ENCODE data around the gene APOL4.
A peak's percentile ranks its signal among the peaks of the same experiment; 100 is the strongest.
"Not testable (repeated sequence)": the region's sequence is repeated elsewhere in the genome, so short reads cannot be mapped to it uniquely, and the experiment has no call there.

The APOL4 gene

DNA sequence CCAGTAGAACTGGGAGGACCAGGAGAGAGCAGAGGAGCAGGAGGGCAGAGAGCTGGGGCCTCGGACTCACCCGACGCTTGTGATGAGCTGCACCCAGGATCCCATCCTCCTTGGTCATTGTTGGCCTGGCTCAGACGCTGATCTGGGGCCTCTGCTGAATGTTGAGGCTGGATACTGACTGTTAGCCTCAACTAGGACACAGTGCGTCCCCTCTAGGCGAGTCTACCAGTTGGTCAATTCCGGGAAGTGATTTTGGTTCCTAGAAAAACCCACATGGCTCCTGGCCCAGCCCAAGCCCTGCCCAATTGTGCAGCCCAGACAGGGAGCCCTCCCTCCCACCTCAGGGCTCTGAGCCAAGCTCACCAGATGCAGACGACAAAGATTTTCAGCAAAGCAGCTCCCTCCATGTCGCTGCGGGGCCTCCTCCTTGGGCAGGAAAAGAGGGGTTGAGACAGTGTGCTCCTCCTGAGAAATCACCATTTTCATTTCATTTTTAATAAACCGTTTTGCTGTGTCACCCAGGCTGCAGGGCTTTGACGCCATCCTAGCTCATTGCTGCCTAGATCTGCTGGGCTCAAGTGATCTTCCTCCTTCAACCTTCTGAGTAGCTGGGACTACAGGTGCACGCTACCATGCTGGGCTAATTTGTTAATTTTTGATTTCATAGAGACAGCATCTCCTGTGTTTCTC is at the start of gene APOL4:
Gene APOL4 (minus strand): TSS at position 180 of the 690 bp plus-strand sequence. CDS start 75 bp downstream, at position 105.
- no peak for DNase-seq (ENCODE audit: low read depth in 2 of 2)

DNA sequence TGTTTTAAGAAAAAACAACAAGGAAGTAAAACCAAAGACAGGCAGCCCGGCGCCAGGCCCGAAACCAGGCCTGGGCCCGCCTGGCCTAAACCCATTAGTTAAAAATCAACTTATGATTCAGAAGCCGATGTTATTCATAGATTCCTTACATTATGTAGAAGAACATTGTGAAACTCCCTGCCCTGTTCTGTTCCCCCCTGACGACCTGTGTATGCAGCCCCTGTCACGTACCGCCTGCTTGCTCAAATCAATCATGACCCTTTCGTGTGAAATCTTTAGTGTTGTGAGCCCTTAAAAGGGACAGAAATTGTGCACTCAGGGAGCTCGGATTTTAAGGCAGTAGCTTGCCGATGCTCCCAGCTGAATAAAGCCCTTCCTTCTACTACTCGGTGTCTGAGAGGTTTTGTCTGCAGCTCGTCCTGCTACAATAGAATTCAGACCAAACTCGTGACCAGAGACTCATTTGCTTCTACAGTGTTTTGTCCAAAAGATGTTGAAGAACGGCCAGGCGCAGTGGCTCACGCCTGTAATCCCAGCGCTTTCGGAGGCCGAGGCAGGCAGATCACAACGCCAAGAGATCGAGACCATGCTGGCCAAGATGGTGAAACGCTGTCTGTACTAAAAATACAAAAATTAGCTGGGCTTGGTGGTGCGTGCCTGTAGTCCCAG is 48.8 kb upstream of the APOL4 start:
- not testable (repeated sequence) for DNase-seq (ENCODE audit: low read depth in 2 of 2)

- DNase-seq (ENCODE audit: low read depth in 2 of 2), result no peak
Measured at GRCh38 chr22:36249160-36249559, 47.6 kb upstream of the APOL4 start.

DNA sequence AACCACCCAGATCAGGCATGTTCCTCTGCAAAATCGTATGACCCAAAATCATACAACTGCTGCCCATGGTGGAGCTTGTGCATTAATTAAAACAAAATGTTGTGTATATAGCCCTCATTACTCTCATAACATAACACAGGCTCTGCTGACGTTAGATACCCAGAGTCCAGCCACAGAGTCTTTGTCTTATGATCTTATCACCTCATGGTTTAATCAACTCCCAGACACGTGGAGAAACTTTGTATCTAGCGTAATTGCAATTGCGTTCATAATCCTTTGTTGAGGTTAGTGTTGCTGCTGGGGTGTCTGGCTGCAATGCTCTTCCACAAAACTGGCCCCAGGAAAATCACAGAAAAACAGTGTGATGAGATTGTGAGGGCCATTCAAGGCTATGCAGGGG is 46.3 kb upstream of the APOL4 start:
- DNase-seq (ENCODE audit: low read depth in 2 of 2), result no peak

GRCh38 chr22:36246718-36247117 is 45.1 kb upstream of the APOL4 start:
- no peak for DNase-seq (ENCODE audit: low read depth in 2 of 2)

GRCh38 chr22:36245805-36246356 is 44.3 kb upstream of the APOL4 start:
- DNase-seq (ENCODE audit: low read depth in 2 of 2), result no peak

DNA sequence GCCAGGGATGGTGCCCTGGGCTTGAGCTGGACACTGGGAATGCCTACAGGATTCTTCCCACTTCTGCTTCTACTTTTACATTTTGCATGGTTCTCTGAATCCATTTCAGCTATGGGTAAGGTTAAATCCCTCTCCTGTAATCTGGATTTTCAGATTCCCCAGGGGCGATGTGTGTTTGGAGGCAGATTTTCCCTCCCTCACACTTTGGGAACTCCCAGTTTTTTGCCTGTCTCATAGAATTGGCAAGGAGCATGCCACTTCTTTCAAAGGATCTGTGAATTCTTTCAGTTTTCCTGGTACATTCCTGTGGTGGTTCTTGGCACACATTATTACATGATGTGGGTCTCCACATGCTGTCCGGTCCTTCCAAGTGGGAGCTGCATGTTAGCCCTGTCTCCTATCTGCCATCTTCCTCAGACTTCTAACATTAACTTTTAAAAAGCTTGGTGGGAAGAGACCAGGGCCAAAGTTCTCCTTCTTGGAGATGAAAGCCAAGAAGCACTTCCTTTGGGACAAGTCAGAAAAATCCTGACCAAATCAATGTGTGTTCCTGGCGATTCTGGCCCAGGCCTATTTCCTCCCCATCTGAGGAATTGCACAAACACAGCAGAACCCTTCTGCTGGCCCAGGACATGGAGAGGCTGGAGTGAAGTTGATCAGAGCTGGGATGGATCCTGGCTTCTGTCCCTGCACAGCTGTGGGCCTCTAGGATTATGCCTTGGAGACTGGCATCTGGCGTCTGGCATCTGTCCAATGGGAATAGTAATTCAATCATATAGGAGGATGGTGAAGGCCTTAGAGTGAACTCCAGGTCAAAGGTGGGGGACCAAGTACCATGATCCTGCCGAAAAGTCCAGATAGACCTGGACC is 43.1 kb upstream of the APOL4 start:
- no peak for DNase-seq (ENCODE audit: low read depth in 2 of 2)

DNA sequence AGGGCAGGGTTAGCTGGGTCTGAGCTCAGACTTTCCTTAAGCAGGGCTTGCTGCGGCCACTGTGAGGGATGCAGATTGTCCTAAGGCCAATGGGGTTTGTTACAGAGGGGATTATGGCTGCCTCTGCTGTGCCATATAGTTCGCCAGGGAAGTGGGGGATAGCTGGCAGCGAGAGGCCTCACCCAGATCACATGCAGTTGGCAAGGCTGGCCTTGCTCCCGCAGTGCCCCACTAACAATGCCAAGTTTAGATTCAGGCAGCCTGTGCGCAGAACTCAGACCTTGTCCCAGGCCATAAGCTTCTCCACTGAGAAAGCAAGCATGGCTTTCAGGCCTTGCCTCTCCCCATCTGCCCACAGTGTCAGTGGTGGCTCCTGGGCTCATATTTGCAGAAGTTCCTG is 42.4 kb upstream of the APOL4 start:
- DNase-seq (ENCODE audit: low read depth in 2 of 2), result no peak

DNA sequence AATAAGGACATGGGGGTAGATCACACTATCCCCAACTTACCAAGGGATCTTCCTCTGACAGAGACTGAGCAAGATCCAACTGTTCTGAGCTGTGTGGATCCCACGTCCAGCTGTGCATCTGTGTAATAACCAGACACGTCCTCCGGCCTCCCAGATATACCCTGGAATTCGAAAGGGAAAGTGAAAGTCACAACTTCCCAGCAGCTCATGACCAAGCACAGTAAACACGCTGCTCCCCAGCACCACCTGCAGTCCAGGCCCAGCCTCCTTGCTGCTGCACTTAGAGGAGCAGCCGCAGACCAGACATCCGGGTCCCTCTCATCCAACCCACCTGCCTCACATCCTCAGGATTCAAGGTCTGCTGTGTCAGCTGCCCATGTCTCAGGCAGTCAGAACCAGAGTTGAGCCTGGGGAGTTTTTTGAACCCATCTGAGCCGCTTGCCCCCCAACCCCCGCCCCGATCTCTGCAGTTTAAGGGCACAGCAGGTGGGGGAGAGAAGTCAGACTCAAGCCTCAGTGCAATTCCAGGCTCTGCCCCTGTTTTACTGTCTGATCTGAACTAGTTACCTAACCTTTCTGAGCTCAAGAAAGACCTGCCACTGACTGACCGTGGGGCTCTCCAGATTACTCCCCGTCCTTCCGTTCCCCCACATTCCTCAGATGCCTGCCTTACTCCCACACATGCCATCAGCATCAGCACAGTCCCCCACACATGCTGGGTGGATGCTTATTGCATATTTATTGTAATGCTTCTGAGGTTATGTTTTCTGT is 38.0 kb upstream of the APOL4 start, which contains the start of gene APOL2:
Gene APOL2 (minus strand): TSS at position 127 of the 771 bp plus-strand sequence. CDS start 6,365 bp downstream, outside the sequence.
- DNase-seq (ENCODE audit: low read depth in 2 of 2), result peak; percentile 74 to 77

DNA sequence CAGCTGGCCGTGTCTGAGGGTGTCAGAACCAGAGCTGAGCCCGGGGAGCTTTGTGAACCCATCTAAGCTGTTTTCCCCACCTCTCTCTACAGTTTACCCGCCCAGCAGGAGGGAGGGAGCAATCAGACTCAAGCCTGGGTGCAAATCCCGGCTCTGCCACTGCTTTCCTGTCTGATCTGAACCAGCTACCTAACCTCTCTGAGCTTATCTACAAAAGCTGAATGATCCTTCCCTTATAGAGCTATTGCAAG is 37.5 kb upstream of the APOL4 start:
- no peak for DNase-seq (ENCODE audit: low read depth in 2 of 2)

GRCh38 chr22:36238373-36239149 is 37.0 kb upstream of the APOL4 start:
- no peak for DNase-seq (ENCODE audit: low read depth in 2 of 2)

DNA sequence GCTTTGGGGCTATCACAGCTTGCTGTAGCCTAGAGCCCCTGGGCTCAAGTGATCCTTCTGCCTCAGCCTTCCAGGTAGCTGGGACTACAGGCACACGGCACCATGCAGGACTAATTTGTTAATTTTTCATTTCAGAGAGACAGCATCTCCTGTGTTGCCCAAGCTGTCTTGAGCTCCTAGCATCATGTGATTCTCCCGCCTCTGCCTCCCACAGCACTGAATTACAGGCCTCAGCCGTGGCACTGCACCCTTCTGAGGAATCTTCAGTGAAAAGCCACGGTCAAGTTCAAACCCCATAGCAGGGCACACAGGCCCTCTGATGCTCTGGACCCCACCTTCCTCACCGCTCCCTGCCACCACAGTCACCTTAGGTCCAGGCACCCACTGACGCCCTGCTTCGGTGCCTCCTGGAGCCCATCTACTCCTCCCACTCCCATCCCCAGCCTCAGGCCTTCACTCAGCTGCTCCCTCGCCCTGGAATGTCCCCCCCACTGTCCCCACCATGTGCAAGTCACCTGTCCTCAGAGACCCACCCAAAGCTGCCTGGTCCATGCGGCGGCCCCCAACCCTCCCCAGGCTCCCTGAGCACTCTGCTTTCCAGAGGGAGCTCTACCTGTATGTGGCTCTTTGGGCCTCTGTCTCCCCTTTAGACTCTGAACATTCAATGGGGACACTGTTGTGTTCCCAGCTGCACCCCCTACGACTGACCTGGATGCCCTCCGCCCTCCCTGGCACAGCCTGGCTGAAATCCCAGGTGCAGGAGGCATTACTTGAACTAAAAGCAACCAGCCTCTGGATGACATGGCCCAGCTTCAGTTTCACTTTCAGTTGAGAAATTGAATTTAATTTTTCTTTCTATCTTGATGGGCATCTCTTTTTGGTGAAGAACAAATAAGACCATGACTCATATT is 36.1 kb upstream of the APOL4 start:
- DNase-seq (ENCODE audit: low read depth in 2 of 2), result no peak

DNA sequence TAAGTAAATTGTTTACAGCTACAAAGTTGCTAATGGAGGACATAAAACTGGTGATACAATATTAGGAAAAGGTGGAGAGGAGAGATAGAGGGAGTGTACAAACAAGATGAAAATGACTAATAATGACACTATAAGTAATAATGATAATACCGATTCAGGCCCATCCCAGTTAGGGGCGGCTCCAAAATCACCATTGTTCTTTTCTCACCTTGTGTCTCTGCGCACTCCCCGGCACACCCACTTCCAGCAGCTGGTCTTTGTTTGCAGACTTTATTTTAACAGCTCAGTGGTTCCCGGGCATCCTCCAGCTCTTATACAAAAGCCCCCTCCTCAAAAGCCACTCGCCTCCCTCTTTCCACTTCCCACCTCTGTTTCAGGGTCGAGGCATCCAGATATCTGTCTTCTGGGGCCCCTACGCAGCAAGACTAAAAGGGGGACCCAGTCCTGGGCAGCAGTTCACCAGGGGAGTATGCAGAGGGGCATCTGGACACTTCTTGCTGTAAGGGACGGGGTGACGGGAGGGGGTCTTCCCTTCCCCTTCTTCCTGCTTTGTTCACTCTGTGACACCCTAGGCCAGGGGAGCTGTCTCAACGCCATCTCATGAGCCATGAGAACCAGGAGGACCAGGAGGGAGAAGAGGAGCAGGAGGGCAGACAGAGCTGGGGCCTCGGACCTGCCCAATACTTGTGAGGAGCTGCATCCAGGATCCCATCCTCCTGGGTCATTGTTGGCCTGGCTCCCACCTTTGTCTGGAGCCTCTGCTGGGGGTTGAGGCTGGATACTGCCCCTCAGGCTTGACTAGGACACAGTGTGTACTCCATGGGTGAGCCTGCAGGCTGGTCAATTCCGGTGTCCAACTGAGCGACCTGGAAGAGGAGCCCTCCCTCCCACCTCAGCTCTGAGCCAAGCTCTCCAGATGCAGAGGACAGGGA is 35.0 kb upstream of the APOL4 start:
- DNase-seq (ENCODE audit: low read depth in 2 of 2), result no peak

DNA sequence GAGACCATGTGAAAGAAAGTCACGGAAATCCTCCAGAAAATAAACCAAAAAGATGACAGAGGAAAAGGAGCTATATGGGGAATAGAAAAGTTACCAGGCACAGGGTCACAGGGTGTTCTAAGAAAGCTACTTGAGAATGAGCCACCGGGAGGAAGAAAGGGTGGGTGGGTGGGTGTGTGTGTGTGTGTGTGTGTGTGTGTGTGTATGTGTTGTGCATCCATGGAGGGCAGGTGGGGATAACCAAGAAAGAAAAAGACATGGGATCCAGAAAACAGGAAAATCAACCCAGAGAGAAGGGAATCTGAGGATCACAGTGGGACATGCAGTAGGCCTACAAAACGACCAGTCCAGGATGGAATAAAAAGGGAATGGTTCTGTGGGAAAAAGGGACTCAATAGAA is 34.0 kb upstream of the APOL4 start:
- DNase-seq (ENCODE audit: low read depth in 2 of 2), result no peak

DNA sequence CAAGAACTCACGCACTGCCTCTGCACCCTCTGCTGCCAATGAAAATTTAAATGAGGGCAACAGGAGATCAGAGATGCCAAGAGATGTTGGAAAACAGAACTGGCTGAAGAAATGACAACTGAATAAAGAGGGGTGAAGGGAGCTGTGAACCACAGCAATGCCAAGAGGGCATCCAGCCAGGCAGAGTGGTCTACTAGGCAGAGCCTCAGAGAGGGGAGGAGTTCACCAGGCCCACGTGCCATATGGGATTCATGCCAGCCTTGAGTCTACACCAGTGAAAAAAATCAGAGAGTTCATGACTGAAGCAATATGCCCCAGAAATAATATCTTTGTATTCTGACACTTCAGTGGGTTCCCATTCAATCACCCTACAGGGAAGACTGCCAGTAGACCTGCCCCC is 33.3 kb upstream of the APOL4 start:
- DNase-seq (ENCODE audit: low read depth in 2 of 2), result no peak

- DNase-seq (ENCODE audit: low read depth in 2 of 2), result no peak
Measured at GRCh38 chr22:36234213-36234612, 32.6 kb upstream of the APOL4 start.

GRCh38 chr22:36233796-36234195 is 32.2 kb upstream of the APOL4 start:
- DNase-seq (ENCODE audit: low read depth in 2 of 2), result no peak

GRCh38 chr22:36232715-36233401 is 31.2 kb upstream of the APOL4 start:
- DNase-seq (ENCODE audit: low read depth in 2 of 2), result no peak
